Activated CD4-positive, alpha-beta T cell treated with anti-CD3 and anti-CD28 coated beads, Interleukin-2, amount 50 U/mL, for 48 hours (primary cell): ENCODE measurements around the gene SGIP1.

Experiments used
- DNase-seq, 2 experiments: peaks; one replicate each; pipeline ENCODE4 v3.0.0-alpha.2; 2020

SGIP1 gene

GRCh38 chr1:66607458-66607857 lies 73.5 kb downstream of the SGIP1 start:
- no peak for DNase-seq

GRCh38 chr1:66613187-66613586 lies 79.2 kb downstream of the SGIP1 start:
- DNase-seq: no peak

GRCh38 chr1:66617362-66618184 lies 83.6 kb downstream of the SGIP1 start:
- no peak for DNase-seq

GRCh38 chr1:66618390-66618789 lies 84.4 kb downstream of the SGIP1 start:
- DNase-seq: no peak

GRCh38 chr1:66623812-66624211 lies 89.9 kb downstream of the SGIP1 start:
- no peak for DNase-seq

GRCh38 chr1:66624412-66625060 lies 90.6 kb downstream of the SGIP1 start:
- no peak for DNase-seq

- no peak for DNase-seq
Measured at GRCh38 chr1:66626261-66626660, 92.3 kb downstream of the SGIP1 start.

- DNase-seq: no peak
Measured at GRCh38 chr1:66628926-66629325, 95.0 kb downstream of the SGIP1 start.

GRCh38 chr1:66633159-66633558 lies 99.2 kb downstream of the SGIP1 start:
- DNase-seq: no peak

GRCh38 chr1:66637146-66637545 lies 103.2 kb downstream of the SGIP1 start:
- no peak for DNase-seq

GRCh38 chr1:66641891-66642473 lies 108.0 kb downstream of the SGIP1 start:
- no peak for DNase-seq

- no peak for DNase-seq
Measured at GRCh38 chr1:66642992-66643391, 109.0 kb downstream of the SGIP1 start.

GRCh38 chr1:66644331-66644730 lies 110.4 kb downstream of the SGIP1 start:
- no peak for DNase-seq

- no peak for DNase-seq
Measured at GRCh38 chr1:66648901-66649595, 115.1 kb downstream of the SGIP1 start.

- no peak for DNase-seq
Measured at GRCh38 chr1:66652556-66652955, 118.6 kb downstream of the SGIP1 start.

- no peak for DNase-seq
Measured at GRCh38 chr1:66654643-66655042, 120.7 kb downstream of the SGIP1 start.

GRCh38 chr1:66671455-66671854 lies 137.5 kb downstream of the SGIP1 start:
- no peak for DNase-seq

GRCh38 chr1:66676613-66677298 lies 142.8 kb downstream of the SGIP1 start:
- DNase-seq: no peak

- DNase-seq: no peak
Measured at GRCh38 chr1:66678146-66678545, 144.2 kb downstream of the SGIP1 start.

- DNase-seq: no peak
Measured at GRCh38 chr1:66679140-66679539, 145.2 kb downstream of the SGIP1 start.

GRCh38 chr1:66681686-66682085 lies 147.7 kb downstream of the SGIP1 start:
- no peak for DNase-seq

GRCh38 chr1:66682106-66682505 lies 148.2 kb downstream of the SGIP1 start:
- no peak for DNase-seq

GRCh38 chr1:66684353-66684752 lies 150.4 kb downstream of the SGIP1 start:
- DNase-seq: no peak
